Neural cell (in vitro differentiated cells): ENCODE measurements around the gene ST6GALNAC3.

ENCODE experiments used
- CTCF ChIP-seq: fragments of 450-650 bp; IDR thresholded peaks from 2 replicates; pipeline ENCODE4 v1.5.1; 2014; ENCODE audit warnings: antibody characterized with exemption, mild to moderate bottlenecking, moderate library complexity; ENCODE audit not compliant: poor library complexity, severe bottlenecking
- EP300 ChIP-seq: fragments of 450-650 bp; conservative IDR thresholded peaks from 2 replicates; pipeline ENCODE4 v1.6.1; 2014; ENCODE audit warnings: antibody characterized with exemption, mild to moderate bottlenecking, moderate library complexity; ENCODE audit not compliant: poor library complexity, severe bottlenecking
- EZH2 ChIP-seq: fragments of 200-600, 300-800 bp; shearing (Covaris generic), sonication (generic); IDR thresholded peaks from 2 replicates; pipeline ENCODE4 v1.6.1; 2014; ENCODE audit warnings: antibody characterized with exemption, low read length, borderline replicate concordance, mild to moderate bottlenecking; ENCODE audit not compliant: insufficient read depth, poor library complexity, severe bottlenecking
- POLR2AphosphoS5 ChIP-seq: IDR thresholded peaks from 2 replicates; pipeline ENCODE4 v1.6.1; 2012
- RAD21 ChIP-seq: fragments of 450-650 bp; conservative IDR thresholded peaks from 2 replicates; pipeline ENCODE4 v1.6.1; 2014; ENCODE audit warnings: antibody characterized with exemption, mild to moderate bottlenecking, moderate library complexity
- REST ChIP-seq: IDR thresholded peaks from 2 replicates; pipeline ENCODE4 v1.6.1; 2012; ENCODE audit warnings: borderline replicate concordance

GRCh38 chr1:76055987-76056386, 18.6 kb upstream of the ST6GALNAC3 start:
- TF ChIP-seq POLR2AphosphoS5 (no peak), CTCF (no peak), EP300 (no peak), REST (no peak), RAD21 (no peak), EZH2 (no peak)
